Uterus (tissue), 4 donors: ENCODE measurements around the gene FCRLA. TPM values are rescaled to one million over a fixed set of nuclear protein-coding genes. Genes with fewer than 3 reads are reported as not detected.

ENCODE experiments used
- DNase-seq, 2 donors: peaks; one replicate each; pipeline ENCODE4 v3.0.0-alpha.2; 2019 to 2020
- H3K27ac ChIP-seq, 2 donors: fragments of 200-600 bp; sonication (generic); 1 replicate in 1 of 2; 2 replicates in 1 of 2; pipeline ENCODE4 v1.5.1; 2016 to 2018
- H3K27me3 ChIP-seq, 2 donors: fragments of 200-600 bp; sonication (generic); one replicate each; pipeline ENCODE4 v1.5.1; 2018 to 2019; ENCODE audit warnings: control low read depth in 1 of 2
- H3K36me3 ChIP-seq, 2 donors: fragments of 200-600 bp; sonication (generic); one replicate each; pipeline ENCODE4 v1.5.1; 2019; ENCODE audit warnings: control low read depth in 1 of 2
- H3K4me1 ChIP-seq, 2 donors: fragments of 200-600 bp; sonication (generic); one replicate each; pipeline ENCODE4 v1.5.1; 2018 to 2019; ENCODE audit warnings: control low read depth in 1 of 2
- H3K4me3 ChIP-seq, 2 donors: fragments of 200-600 bp; sonication (generic); 1 replicate in 1 of 2; 2 replicates in 1 of 2; pipeline ENCODE4 v1.5.1; 2018 to 2019; ENCODE audit warnings: mild to moderate bottlenecking in 1 of 2
- H3K9me3 ChIP-seq, 2 donors: fragments of 200-600 bp; sonication (generic); one replicate each; pipeline ENCODE4 v1.5.1; 2019; ENCODE audit warnings: control low read depth in 1 of 2
- CTCF ChIP-seq, 4 experiments: fragments of 200-600 bp in 2 of 4; fragments of 450-650 bp in 2 of 4; sonication (generic) in 2 of 4; IDR thresholded peaks; one replicate each; pipeline ENCODE4 v1.5.1; 2016 to 2019; ENCODE audit warnings: antibody characterized with exemption in 4 of 4, mild to moderate bottlenecking in 2 of 4, moderate library complexity in 1 of 4
- POLR2A ChIP-seq, 2 donors: fragments of 450-650 bp; IDR thresholded peaks; one replicate each; pipeline ENCODE4 v1.6.1; 2016; ENCODE audit warnings: antibody characterized with exemption in 2 of 2, mild to moderate bottlenecking in 1 of 2, moderate library complexity in 1 of 2
- intact Hi-C: fragments of 100-400 bp; cut with DNase I; formaldehyde crosslinking; loops from one replicate; pipeline ENCODE4 v1.15.1; 2023; ENCODE audit warnings: low total_unique reads
- total RNA-seq, 4 donors: library from RNA; depleted of rRNA in 3 of 4; stranded (reverse); fragments of >200 nt in 3 of 4; gene quantifications; one replicate each; pipeline versions ENCODE4 v1.1.0 to v1.2.4, GENCODE V29; 2014 to 2023
- donor health status: DM: yes; HTN: yes; CAD: no.

FCRLA gene
- total RNA-seq, 4 donors from 2014 or later, result 0.41 TPM; not detected in 3

- Histone ChIP-seq H3K27ac (no peak overlapping the region), H3K9me3 (no peaks in the 10 kb centered on the region), H3K27me3 (no peaks in the 10 kb centered on the region), H3K36me3 (no peaks in the 10 kb centered on the region), H3K4me1 (no peaks in the 10 kb centered on the region), H3K4me3 (no peak overlapping the region)
- no peak for DNase-seq
- no peak for TF ChIP-seq POLR2A (IDR thresholded peaks at IDR 0.05)
- no peak for TF ChIP-seq CTCF (IDR thresholded peaks at IDR 0.05)
- intact Hi-C loops, result no loop called here
Observed at GRCh38 chr1:161676441-161676840, 30.6 kb upstream of the FCRLA start.

- Histone ChIP-seq H3K27me3 (no peaks in the 10 kb centered on the region), H3K4me1 (no peaks in the 10 kb centered on the region), H3K4me3 (no peak overlapping the region), H3K36me3 (no peaks in the 10 kb centered on the region), H3K9me3 (no peaks in the 10 kb centered on the region), H3K27ac (no peak overlapping the region)
- intact Hi-C loops, result no loop called here
- no peak for DNase-seq
- TF ChIP-seq POLR2A (IDR thresholded peaks at IDR 0.05) (no peak), CTCF (IDR thresholded peaks at IDR 0.05) (no peak)
Observed at GRCh38 chr1:161676958-161677689, 29.9 kb upstream of the FCRLA start.

GRCh38 chr1:161678500-161678899 is 28.5 kb upstream of the FCRLA start:
- no peak for DNase-seq
- H3K4me1 ChIP-seq, result no peaks in the 10 kb centered on the region
- H3K36me3 ChIP-seq, result no peaks in the 10 kb centered on the region
- H3K27ac ChIP-seq, result no peak overlapping the region
- H3K27me3 ChIP-seq, result no peaks in the 10 kb centered on the region
- intact Hi-C loops, result no loop called here
- no peaks in the 10 kb centered on the region for H3K9me3 ChIP-seq
- H3K4me3 ChIP-seq, result no peak overlapping the region
- TF ChIP-seq POLR2A (IDR thresholded peaks at IDR 0.05) (no peak), CTCF (IDR thresholded peaks at IDR 0.05) (no peak)

GRCh38 chr1:161681879-161682278 is 25.1 kb upstream of the FCRLA start:
- intact Hi-C loops, result no loop called here
- H3K4me1 ChIP-seq, result no peaks in the 10 kb centered on the region
- no peaks in the 10 kb centered on the region for H3K27me3 ChIP-seq
- no peaks in the 10 kb centered on the region for H3K9me3 ChIP-seq
- TF ChIP-seq POLR2A (IDR thresholded peaks at IDR 0.05), result no peak
- no peak for TF ChIP-seq CTCF (IDR thresholded peaks at IDR 0.05)
- no peaks in the 10 kb centered on the region for H3K36me3 ChIP-seq
- no peak overlapping the region for H3K27ac ChIP-seq
- DNase-seq, result no peak
- H3K4me3 ChIP-seq, result no peak overlapping the region

- H3K9me3 ChIP-seq, result no peaks in the 10 kb centered on the region
- H3K27me3 ChIP-seq, result peaks cover 0 to 3% of the 10 kb centered on the region in 2 donors
- TF ChIP-seq POLR2A (IDR thresholded peaks at IDR 0.05) (no peak), CTCF (IDR thresholded peaks at IDR 0.05) (no peak)
- H3K4me3 ChIP-seq, result no peak overlapping the region
- no peaks in the 10 kb centered on the region for H3K4me1 ChIP-seq
- intact Hi-C loops, result no loop called here
- no peaks in the 10 kb centered on the region for H3K36me3 ChIP-seq
- no peak for DNase-seq
- H3K27ac ChIP-seq, result no peak overlapping the region
Observed at GRCh38 chr1:161688946-161689345, 18.1 kb upstream of the FCRLA start.
